NCI-H446 treated with DMSO at 0.1 percent for 48 hours (cell line): ENCODE results near the gene COX20.
A peak's percentile ranks its signal among the peaks of the same experiment; 100 is the strongest.

Experiments used
- DNase-seq: peaks from one replicate; lab custom pipeline; 2025; lab: John Stamatoyannopoulos, UW

Gene COX20

DNA sequence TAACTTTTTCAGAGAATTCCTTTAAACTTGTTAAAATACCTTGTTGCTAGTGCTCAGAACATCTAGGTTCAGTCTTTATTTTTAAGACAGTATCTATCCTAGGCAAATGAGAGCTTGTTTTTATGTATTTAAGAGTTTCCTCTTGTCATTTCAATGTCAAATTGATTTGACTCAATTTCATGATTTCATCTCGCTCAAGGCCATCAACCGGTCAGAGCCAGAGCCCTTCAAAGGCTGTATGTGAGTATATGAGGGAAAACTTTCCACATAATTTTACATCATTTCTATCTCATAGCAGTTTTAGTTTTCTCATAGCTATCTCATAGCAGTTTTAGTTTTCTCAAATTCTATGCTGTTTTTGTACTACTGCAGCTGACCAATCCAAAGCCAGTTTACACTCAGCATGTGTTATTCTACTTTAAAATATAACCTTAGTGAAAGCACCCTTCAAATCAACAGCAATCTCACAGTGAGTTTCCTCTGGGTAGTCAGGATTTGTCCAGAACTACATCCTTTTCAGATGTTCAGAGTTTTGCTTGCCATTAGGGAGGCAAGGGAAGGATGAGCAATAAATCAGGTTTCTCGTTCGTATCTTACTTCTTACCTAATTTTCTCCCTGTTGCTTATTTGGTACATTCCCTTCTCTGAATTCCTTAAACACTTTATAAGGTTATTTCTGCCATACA lies 16.2 kb downstream of the COX20 start:
- no peak for DNase-seq

DNA sequence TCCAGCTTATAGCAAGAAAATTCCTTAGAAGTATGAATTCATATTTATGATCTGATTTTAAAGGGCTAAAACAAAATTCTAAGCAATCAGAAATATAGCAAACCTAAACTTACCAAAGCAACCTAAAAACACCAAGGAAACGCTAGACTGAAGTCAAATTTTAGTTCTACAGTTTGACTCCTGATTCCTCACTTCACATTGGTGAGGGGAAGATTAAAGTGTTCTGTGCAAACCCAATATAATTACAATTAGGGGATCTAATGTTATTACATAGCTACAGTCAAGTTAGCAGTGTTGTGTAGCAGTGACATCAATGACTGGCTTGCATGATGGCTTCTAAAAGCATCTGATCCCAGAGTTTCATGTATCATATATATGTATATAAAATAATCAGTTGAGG lies 17.2 kb downstream of the COX20 start:
- DNase-seq: no peak

DNA sequence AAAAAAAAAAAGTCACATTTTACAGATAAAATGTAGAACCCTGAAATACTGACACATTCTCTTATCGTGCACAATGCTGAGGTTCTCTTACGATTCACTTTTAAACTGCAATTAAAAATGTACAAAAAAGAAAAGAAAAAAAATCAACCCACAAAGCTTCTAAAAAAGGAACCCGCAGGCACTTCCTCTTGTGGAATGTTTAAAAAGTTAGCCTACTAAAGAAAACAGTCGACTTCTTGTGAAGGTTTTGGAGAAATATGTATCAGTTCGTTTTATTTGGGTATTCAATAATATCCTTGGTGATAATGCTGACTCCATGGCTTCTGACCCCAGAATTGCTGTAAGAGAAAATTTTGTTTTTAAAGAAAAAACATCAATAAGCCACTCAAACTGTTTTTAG lies 18.7 kb downstream of the COX20 start:
- DNase-seq: no peak

DNA sequence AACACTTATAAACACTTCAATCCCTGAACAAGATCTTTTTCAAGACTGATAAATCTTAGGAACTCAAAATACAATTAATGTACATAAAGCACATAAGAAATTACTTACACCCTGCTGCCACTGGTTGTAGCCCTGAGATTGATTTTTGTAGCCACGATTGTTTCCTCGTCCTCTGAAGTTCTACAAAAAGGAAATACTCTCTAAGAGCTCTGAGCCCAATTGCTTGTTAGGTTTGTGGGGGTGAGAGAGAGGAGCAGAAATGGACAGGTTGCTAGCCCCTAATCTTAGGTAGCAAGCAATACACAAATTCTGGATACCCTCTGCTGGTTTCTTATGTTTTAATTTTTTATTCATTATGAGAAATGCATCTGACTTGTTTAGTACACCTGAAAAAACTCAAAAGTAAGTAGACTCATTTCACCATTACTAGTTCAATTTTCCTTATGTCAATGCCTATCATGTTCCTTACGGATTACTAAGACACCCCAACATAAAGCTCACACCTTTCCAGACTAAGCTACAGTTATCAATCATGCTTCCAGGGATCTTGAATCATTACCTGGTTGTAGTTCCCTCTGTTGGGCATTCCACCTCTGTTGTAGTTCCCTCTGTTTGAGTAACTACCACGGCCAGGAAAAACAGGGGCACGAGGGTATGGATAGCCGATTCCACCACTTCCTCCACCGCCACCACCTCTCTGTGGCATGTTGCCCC lies 19.6 kb downstream of the COX20 start:
- no peak for DNase-seq

DNA sequence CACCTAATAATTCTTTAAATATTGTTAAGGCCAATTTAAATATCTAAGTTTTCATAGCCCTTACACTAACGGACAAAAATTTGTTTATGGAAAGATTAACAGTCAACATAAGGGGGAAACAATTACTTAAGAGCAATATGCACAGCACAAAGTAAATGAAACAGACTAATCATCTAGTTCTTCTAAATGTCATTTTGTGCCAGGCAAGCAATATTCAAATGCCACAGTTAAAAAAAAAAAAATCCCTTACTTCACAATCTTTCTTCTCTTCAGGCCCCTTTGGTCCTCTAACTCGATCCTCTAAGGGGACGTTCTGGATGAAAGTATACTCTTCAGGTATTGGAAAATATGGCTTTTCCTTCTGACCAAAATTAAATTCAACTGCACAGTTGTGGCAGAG lies 22.3 kb downstream of the COX20 start:
- DNase-seq: no peak

DNA sequence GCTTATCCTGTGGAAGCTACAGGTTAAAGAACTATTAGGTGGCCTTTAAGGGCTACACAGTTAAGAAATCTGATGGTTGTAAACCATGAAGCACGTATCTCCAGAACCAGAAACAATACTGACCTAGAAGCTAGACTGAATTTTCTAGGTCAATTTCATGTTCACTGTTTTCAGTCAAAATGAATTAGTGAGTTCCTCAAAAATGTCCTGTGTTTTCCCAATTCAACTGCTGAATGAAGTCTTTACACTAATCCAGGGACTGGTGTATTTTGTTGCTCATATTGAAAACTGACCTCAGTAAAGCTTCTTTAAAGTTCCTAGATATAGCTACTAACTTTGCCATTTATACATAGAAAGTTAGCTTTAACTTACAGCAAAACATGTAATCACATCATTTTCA lies 22.9 kb downstream of the COX20 start:
- no peak for DNase-seq

DNA sequence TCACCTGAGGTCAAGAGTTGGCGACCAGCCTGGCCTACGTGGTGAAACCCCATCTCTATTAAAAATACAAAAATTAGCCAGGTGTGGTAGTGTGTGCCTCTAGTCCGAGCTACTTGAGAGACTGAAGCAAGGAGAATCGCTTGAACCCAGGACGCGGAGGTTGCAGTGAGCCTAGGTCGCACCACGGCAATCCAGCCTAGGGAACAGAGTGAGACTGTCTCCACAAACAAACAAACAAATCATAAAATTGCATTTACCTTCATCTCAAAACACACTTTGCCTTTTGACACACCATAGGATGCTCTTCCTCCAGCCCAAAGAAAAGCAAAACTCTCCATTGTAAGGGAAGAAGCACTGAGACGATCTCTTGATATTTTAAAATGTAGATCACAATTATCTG lies 24.6 kb downstream of the COX20 start:
- DNase-seq: no peak

DNA sequence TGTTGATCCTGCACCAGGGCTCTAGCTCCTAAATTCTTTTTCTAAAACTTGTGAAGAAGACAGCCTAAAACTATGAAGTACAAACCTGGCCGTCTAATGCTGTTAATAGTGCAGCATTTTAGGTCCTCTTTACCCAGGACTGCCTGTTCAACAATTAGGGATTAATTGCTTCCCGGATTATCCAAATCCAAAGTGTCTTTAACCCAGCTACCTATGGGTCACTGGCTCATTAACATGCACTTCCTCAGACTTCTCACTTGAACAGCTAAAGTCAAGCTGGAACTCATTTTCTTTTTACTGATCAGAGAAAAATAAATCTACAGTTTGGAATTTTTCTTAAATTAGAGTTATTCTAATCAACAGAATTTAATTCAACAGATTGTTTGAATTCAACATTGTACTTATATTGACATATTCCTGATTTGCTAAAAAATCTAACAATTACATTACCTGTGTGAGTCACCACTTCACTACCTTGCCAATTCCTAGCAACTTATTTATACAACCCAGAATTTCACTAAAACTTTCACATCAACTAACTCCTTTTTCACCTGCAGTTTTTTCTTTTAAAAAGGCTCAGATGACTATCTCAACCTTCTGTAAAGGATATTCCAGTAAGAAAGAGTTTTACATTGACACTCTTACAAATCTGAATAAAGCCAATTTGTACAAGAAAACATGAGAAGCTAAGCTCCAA lies 25.6 kb downstream of the COX20 start:
- DNase-seq: no peak

DNA sequence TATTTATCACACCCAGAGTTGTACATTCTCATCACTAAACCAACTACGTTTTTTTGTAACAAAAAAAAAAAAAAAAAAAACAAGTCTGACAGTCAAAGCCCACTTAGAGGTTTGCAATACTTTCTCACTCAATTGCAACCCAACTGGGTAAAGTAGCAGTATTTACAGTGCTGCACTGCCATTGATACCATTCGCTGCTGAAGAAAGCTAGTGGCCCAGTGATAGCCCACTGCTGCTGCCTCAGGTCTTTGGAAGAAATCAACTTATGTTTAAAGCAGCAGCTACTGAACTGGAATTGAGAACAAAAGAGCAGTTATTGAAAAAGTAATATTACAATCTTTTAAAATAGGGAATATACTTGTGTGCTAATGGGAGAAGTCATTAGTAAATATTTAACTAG lies 26.2 kb downstream of the COX20 start:
- no peak for DNase-seq

DNA sequence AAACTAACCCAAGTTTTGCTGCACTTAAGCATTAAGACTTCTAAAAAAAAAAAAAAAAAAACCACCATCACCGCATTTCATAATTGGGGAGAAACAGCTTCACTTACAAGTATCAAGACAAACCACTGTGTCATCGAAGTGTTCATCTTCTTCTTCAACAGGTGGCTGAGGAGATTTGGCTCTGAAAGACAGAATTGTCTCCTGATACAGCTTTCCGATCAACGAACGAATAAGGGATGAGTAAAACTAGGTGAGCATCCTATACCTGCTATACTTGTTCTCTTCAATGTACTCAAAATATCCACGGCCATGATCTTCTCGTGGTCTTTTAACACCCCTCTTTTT lies 26.9 kb downstream of the COX20 start:
- no peak for DNase-seq

DNA sequence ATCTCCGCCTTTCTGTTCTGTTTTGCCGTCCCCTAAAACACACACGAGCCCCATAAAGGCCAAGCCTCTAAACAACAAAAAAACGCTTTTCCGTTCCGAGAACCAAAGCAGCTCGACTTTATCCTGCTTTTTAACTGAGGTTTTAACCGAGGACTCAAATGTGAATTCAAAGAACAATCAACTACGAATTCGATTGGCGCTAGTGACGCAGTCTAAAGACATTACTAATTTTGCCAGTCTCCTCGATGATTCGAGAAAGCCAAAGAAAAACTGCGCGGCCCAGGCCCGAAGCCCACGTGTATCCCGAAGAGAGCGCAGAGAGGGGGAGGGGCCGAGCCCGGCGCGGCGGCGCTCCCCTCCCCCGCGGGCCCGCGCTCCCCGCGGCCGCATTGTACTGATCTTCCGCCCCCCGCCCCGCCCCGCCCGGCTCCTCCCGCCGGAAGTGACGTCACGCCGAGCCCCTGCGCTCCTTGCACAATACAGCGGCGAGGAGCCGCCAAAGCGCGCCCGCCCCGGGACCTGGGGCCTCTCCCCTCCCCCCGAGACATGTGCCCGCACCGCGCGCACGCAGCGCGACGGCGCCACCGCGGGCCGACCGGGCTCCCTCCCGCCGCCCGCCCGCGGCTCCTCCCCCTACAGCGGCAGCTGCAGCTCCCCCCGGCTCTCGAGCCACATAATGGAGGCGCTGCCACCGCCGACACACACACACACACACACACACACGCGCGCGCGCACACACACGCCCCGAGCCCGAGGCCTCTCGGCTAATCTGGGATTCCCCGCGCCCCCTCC lies 27.4 kb downstream of the COX20 start:
- DNase-seq: peak; percentile 89

DNA sequence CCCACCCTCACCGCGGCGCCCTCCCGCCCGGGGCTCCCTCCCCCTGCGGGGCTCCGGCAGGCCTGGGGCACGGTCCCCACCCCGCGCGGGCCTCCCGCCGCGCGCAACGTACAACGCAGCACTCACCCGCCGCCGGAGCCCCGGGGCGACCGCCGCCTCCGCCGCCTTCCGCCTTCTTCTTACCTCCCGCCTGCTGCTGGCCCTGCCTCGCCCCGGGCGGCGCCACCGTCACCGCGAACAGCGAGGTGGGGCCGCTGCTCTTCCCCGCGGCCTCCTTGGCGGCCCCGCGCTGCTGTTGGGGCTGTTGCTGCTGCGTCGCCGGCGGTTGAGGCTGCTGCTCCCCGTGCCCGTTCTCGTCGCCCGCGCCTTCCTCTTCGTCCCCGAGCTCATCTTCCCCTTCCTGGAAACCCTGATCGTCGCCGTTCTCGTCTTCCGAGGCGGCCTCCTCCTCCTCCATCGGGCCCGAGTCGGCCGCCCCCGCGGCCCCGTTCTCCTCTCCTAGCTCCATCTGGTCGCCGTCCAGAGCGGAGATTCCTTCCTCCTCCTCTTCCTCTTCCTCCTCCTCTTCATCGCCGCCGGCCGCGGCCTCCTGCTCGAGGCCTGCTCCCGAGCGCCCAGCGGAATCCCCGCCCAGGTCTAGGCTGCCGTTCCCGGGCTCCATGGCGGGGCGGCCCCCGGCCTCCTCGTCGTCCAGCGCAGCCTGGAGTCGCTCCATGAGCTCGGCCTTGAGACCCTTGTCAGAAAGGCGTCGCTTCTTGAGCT lies 28.2 kb downstream of the COX20 start:
- DNase-seq: no peak

DNA sequence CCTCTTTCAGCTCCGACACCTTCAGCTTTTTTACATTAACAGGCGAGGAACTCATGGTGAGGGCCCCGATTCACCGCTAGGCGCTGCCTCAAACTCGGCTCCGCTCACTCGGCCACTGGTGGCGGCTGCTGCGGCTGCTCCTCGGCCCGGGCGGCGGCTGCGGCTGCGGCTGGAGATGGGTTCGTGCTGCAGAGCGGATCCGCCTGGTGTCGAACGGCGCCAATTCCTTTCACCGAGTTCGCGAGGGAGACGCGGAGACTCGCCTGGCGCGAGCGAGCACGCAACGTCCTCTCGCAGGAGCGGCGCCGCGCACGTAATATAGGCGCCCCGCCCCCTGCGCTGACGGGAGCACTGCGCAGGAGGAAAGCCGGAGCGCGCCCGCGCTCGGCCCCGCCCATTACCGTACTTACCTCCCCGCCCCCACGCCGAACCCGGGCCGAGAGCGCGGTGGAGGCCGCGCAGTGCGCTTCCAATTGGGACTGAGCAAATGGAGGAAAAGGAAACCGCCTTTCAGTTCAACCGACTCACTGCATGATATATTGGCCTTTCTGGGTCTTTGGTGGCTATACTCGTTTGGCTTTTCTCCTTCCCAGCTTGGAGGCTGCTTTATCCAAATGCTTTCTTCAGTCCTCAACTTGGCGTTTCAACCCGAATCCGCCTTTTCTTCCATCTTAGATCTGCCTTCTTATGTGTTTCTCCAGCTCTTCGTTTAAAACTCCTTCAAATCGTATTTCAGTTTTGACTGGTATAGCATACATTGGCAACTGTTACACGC lies 29.0 kb downstream of the COX20 start, which contains the start of gene HNRNPU:
Gene HNRNPU, minus strand, starts transcription at position 291 of the 775 bp plus-strand sequence. Its CDS starts 236 bp downstream, at position 55.
- peak; percentile 95 for DNase-seq

DNA sequence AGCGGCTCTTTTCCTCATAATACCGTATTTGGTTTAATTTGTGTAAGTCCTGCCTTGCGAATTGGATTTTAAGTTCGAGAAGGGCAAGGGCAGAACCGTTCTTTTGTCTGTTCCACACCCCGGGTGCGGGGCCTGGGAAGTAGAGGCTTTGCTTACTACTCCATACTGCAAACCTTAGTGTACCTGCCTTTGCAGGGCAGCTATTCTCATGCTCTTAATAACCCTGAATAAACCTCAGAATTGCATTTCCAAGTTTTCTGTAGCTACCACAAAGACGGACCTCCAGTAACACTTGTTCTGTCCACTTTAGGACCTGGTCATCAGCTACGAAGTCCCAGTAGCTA lies 29.5 kb downstream of the COX20 start:
- no peak for DNase-seq

DNA sequence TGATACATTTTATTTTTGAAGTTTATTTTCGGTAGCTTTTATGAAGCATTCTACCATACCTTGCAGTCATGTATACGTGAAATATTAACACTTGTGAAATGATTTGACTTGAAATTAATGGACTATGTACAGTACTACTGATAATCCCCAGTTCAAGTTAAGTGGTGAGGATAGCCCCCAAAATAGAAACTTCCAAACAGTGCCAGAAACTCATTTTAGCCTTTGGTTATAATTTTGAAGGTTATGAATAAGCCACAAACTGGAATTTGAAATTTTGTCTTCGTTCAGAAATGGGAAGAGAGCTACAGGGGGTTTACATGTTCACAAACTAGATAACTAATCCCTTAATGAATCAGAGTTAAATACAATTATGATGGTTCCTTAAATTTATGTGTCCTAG lies 30.4 kb downstream of the COX20 start:
- DNase-seq: no peak

DNA sequence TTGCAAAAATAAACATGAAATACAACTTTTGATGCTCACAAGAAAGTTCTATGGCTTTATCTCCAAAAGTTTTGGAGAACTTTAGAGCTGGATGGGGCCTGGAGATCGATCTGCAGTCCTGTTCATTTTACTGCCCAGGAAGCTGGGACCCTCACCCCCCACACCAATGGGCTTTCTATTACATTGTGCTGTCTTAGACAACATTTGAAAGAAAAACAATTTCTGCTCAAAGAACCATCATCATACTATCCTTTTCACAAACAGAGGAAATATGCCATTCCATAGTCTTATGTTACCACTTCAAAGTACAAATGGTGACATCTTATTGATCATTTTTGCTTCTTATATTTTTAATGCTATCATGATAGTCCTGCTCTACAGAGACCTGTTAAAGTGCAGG lies 30.9 kb downstream of the COX20 start:
- DNase-seq: no peak

DNA sequence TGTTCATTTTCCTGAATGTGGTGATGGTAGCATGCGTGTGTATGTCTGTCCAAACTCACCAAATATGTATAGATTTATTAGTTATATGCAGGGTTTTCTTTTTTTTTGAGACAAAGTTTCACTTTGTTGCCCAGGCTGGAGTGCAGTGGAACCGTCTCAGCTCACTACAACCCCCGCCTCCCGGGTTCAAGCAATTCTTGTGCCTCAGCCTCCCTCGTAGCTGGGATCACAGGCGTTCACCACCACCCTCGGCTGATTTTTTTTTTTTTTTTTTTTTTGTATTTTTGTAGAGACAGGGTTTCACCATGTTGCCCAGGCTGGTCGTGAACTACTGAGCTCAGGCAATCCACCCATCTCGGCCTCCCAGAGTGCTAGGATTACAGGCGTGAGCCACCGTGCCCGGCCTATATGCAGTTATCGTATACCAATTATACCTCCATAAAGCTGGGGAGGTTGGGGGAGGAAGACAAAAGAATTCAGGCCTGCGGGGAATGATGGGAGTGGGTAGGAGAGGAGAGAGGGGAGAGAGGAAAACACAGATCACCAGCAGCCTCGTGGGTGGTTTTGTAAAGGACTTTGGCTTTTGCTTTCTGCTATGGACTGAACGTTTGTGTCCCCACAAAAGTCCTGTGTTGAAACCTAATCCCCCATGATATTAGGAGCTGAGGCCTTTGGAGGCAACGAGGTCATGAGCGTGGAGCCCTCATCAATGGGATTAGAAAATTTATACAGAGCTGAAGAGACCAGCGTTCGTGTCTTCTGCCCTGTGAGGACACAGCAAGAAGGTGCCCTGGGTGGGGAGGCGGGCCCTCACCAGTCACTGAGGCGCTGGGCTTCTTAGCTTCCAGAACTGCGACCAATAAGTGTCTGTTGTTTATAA lies 33.3 kb downstream of the COX20 start:
- no peak for DNase-seq

DNA sequence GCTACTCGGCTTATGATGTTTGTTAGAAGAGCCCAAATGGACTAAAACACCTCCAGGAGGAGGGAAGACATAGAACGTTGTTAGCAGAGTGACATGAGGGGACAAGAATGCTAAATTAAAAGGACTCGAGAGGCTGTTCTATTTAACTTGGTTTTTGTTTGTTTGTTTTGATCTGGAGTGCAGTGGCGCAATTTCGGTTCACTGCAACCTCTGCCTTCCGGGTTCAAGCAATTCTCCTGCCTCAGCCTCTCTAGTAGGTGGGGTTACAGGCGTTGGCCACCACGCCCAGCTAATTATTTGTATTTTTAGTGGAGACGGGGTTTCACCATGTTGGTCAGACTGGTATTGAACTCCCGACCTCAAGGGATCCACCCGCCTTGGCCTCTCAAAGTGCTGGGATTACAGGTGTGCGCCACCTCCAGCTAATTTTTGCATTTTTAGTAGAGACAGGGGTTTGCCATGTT lies 33.9 kb downstream of the COX20 start:
- no peak for DNase-seq

DNA sequence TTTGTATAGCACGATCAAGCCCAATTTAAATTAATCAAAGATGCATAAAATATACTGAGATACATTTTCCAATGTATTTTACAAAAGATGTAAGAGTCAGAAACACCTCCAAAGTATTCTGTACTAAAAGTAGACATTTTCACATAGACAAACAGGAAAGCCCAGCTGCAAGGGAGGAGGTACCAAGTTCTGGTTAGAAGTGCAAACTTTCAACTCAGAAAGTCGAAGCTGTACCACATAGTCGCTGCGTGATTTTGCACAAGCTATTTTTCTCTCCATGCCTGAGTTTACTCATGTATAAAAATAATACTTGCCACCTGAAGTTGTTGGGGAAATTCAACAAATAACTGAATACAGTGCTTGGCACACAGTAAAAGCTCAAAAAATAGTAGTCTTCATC lies 34.5 kb downstream of the COX20 start:
- no peak for DNase-seq
